Heart right ventricle (tissue), 16 donors: ENCODE results near the gene PDE7B. TPM values are rescaled to one million over a fixed set of nuclear protein-coding genes. Genes with fewer than 3 reads are reported as not detected.

Experiments
- ATAC-seq, 8 donors: fragments of 200-7000 bp; cut with Tn5 transposase; one replicate each; pipeline ENCODE4 v1.9.1; 2020; ENCODE audit warnings: mild to moderate bottlenecking in 8 of 8, moderate library complexity in 8 of 8, moderate number of reproducible peaks in 1 of 8
- DNase-seq, 2 donors: peaks; one replicate each; pipeline ENCODE4 v3.0.0-alpha.2; 2020
- H3K27ac ChIP-seq, 10 donors: fragments of 200-600 bp; sonication (generic) in 2 of 10; one replicate each; pipeline versions ENCODE4 v1.5.0 to v1.8.0; 2020 to 2022; ENCODE audit warnings: mild to moderate bottlenecking in 3 of 10
- H3K27me3 ChIP-seq, 7 donors: fragments of 200-600 bp; one replicate each; pipeline ENCODE4 v1.8.0; 2021 to 2022; ENCODE audit warnings: mild to moderate bottlenecking in 2 of 7
- H3K36me3 ChIP-seq, 9 donors: fragments of 200-600 bp; sonication (generic) in 1 of 9; one replicate each; pipeline versions ENCODE4 v1.5.0 to v1.8.0; 2020 to 2022; ENCODE audit warnings: mild to moderate bottlenecking in 2 of 9
- H3K4me1 ChIP-seq, 9 donors: fragments of 200-600 bp; sonication (generic) in 1 of 9; one replicate each; pipeline versions ENCODE4 v1.5.0 to v1.8.0; 2020 to 2022; ENCODE audit warnings: mild to moderate bottlenecking in 4 of 9
- H3K4me3 ChIP-seq, 10 donors: fragments of 200-600 bp; sonication (generic) in 2 of 10; one replicate each; pipeline versions ENCODE4 v1.5.0 to v1.8.0; 2020 to 2022; ENCODE audit warnings: mild to moderate bottlenecking in 7 of 10, moderate library complexity in 2 of 10
- H3K9me3 ChIP-seq, 11 donors: fragments of 200-600 bp in 10 of 11; sonication (generic) in 2 of 11; one replicate each; pipeline versions ENCODE4 v1.5.0 to v1.8.0; 2013 to 2022; ENCODE audit warnings: mild to moderate bottlenecking in 2 of 11, control low read depth in 1 of 11, moderate library complexity in 1 of 11
- CTCF ChIP-seq, 9 donors: fragments of 200-600 bp; sonication (generic) in 2 of 9; IDR thresholded peaks; one replicate each; pipeline versions ENCODE4 v1.5.0 to v1.8.0; 2021 to 2022; ENCODE audit warnings: antibody characterized with exemption in 9 of 9, mild to moderate bottlenecking in 5 of 9, moderate library complexity in 1 of 9
- WGBS, 2 donors: extraction: QIAGEN DNeasy Blood & Tissue Kit; methylation state at CpG; one replicate each; pipeline ENCODE4 v1.1.7; 2013; ENCODE audit warnings: inconsistent platforms in 1 of 2; 5-methylcytosine and 5-hydroxymethylcytosine counted together
- intact Hi-C, 10 donors: fragments of 100-400 bp; cut with DNase I; formaldehyde crosslinking; loops; one replicate each; pipeline versions ENCODE4 v1.11.1 to v1.14.2; 2022
- polyA plus RNA-seq, 2 donors: library from polyadenylated mRNA; stranded (reverse); fragments of 200-250 nt; gene quantifications; one replicate each; pipeline ENCODE4 v1.2.3, GENCODE V29; 2013
- total RNA-seq, 10 donors: library from RNA; stranded (reverse); fragmentation: NEBNext Ultra II Directional in 3 of 10; extraction: Animal tissue kit (Norgen Biotek cat#: 25700) in 3 of 10; gene quantifications; one replicate each; pipeline versions ENCODE4 v1.2.1 to v1.2.4, GENCODE V29; 2021 to 2023
- donor health status: Arrhythmogenic right ventricular cardiomyopathy.
- donor health status: ischemic (EF 13 %, LVEDD 7.1; RV severe dilation, severe dysfunction).
- donor health status: healthy with polysubstance abuse.
- donor health status: DM: no; HTN: yes; CAD: no.
- donor health status: DM: no; HTN: no; CAD: no.
- donor health status: ischemic (EF 25% LVEDD 6.9; RV normal size, moderate dysfunction).
- donor health status: ischemic (EF 25% LVEDD 5.7; RV mildly dilated, moderate dysfunction).
- donor health status: healthy.
- donor health status: DM: yes; HTN: yes; CAD: no.
- donor health status: Ischemic cardiomyopathy.
- donor health status: ischemic (EF 35%, LVEDD 5.7; RV mildly dilated, moderate dysfunction).
- donor health status: nonischemic (EF 11% LVEDD 7.7; RV severe dilation, severe dysfunction).
- donor health status: DM: yes; HTN: yes; CAD: no.
- donor health status: PGD.
- donor health status: ischemic (EF 29% LVEDD 5.4; RV normal size, mild dysfunction).
- donor health status: nonischemic (EF 23%, LVEDD 6.1; RV moderate dilation, normal function).

PDE7B gene
- total and polyA plus RNA-seq, 12 donors = 3.7 to 19.6 (median 10.8) TPM

GRCh38 chr6:136022224-136022874 lies 170.8 kb downstream of the PDE7B start:
- ATAC-seq (no peak), DNase-seq (no peak)
- Histone ChIP-seq H3K4me3 (no peak overlapping the region), H3K9me3 (no peaks in the 10 kb centered on the region), H3K36me3 (no peaks in the 10 kb centered on the region), H3K4me1 (no peaks in the 10 kb centered on the region), H3K27ac (no peak overlapping the region), H3K27me3 (no peaks in the 10 kb centered on the region)
- TF ChIP-seq CTCF (IDR thresholded peaks at IDR 0.05) = no peak
- intact Hi-C loops = loop anchor here in 2 of 10 donors (10.0 kb wide), 2 partner anchors 202 to 488 kb away; no protein-coding TSS in a partner anchor
- 85 to 91% methylated on average over 3 of the region's 3 CpGs for WGBS, 2 donors

- no peak for TF ChIP-seq CTCF (IDR thresholded peaks at IDR 0.05)
- Histone ChIP-seq H3K9me3 (no peaks in the 10 kb centered on the region), H3K27me3 (no peaks in the 10 kb centered on the region), H3K27ac (no peak overlapping the region), H3K36me3 (no peaks in the 10 kb centered on the region), H3K4me1 (no peaks in the 10 kb centered on the region), H3K4me3 (no peak overlapping the region)
- DNase-seq (no peak), ATAC-seq (no peak)
- 92 to 94% methylated on average over 4 of the region's 4 CpGs for WGBS, 2 donors
- intact Hi-C loops = loop anchor here in 2 of 10 donors (10.0 kb wide), 2 partner anchors 200 to 490 kb away; no protein-coding TSS in a partner anchor
These were observed 173.2 kb downstream of the PDE7B start for GRCh38 chr6:136024711-136025110.

GRCh38 chr6:136025736-136026135 lies 174.2 kb downstream of the PDE7B start:
- Histone ChIP-seq H3K36me3 (no peaks in the 10 kb centered on the region), H3K27me3 (no peaks in the 10 kb centered on the region), H3K4me1 (no peaks in the 10 kb centered on the region), H3K27ac (no peak overlapping the region), H3K9me3 (no peaks in the 10 kb centered on the region), H3K4me3 (no peak overlapping the region)
- ATAC-seq (no peak), DNase-seq (no peak)
- whole genome bisulfite sequencing, 2 donors = 88 to 90% methylated on average over 2 of the region's 2 CpGs
- TF ChIP-seq CTCF (IDR thresholded peaks at IDR 0.05) = no peak
- intact Hi-C loops = loop anchor here in 2 of 10 donors (10.0 kb wide), 2 partner anchors 199 to 491 kb away; no protein-coding TSS in a partner anchor

GRCh38 chr6:136030131-136030530 lies 178.6 kb downstream of the PDE7B start:
- DNase-seq (no peak), ATAC-seq (no peak)
- Histone ChIP-seq H3K4me3 (no peak overlapping the region), H3K36me3 (no peaks in the 10 kb centered on the region), H3K9me3 (no peaks in the 10 kb centered on the region), H3K27ac (no peak overlapping the region), H3K27me3 (no peaks in the 10 kb centered on the region), H3K4me1 (peaks cover 0 to 34% (median 14%) of the 10 kb centered on the region in 9 donors)
- intact Hi-C loops = loop anchor here in 6 of 10 donors (5.0 to 10.0 kb wide), 4 partner anchors 125 to 495 kb away; no protein-coding TSS in a partner anchor
- TF ChIP-seq CTCF (IDR thresholded peaks at IDR 0.05) = no peak
- 84 to 89% methylated on average over 3 of the region's 3 CpGs for WGBS, 2 donors
